ENCODE results near the gene PEX16. TPM values are rescaled to one million over a fixed set of nuclear protein-coding genes. Genes with fewer than 3 reads are reported as not detected.

The PEX16 gene
- total and polyA plus RNA-seq, 9 of the 15 experiments (the other 6 are each of a cell fraction or from before 2014, with no cell fraction given) = 1.5 to 43.9 (median 14.6) TPM

DNA sequence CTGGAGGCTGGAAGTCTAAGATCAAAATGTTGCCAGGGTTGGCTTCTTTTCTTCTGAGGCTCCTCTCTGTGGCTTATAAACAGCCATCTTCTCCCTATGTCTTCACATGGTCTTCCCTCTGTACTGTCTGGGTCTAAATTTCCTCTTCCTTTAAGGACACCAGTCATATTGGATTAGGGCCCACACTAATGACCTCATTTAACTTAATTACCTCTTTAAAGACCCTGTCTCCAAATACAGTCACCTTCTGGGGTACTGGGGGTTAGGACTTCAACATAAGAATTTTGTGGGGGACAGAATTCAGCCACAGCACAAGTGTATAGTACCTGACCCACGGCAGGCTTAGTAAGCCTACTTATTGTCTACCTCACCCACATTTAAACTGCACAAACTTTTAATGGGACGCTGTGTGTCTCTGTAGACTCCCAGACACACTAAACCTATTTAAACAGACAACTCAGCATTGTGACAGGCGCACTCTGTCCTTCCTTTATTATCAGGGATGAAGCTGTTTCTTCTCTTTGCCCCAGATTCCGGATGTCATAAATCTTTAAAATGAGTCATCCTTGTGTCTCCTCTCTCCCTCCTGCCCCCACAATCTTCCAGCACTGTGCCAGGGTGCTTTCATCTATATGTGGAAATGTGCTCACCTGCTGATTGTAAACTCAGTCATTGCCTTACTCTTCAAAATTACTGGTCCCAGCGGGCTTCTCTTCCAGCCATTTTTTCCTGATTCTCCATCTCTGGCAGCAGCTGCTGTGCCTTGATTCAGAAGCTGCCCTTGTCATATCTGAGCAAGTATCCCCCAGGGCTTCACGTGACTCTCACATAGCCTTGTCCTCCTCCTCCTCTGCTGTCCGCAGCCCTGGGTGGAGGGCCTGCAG is 37.6 kb downstream of the PEX16 start (continued):
- TF ChIP-seq, protein P1, sequence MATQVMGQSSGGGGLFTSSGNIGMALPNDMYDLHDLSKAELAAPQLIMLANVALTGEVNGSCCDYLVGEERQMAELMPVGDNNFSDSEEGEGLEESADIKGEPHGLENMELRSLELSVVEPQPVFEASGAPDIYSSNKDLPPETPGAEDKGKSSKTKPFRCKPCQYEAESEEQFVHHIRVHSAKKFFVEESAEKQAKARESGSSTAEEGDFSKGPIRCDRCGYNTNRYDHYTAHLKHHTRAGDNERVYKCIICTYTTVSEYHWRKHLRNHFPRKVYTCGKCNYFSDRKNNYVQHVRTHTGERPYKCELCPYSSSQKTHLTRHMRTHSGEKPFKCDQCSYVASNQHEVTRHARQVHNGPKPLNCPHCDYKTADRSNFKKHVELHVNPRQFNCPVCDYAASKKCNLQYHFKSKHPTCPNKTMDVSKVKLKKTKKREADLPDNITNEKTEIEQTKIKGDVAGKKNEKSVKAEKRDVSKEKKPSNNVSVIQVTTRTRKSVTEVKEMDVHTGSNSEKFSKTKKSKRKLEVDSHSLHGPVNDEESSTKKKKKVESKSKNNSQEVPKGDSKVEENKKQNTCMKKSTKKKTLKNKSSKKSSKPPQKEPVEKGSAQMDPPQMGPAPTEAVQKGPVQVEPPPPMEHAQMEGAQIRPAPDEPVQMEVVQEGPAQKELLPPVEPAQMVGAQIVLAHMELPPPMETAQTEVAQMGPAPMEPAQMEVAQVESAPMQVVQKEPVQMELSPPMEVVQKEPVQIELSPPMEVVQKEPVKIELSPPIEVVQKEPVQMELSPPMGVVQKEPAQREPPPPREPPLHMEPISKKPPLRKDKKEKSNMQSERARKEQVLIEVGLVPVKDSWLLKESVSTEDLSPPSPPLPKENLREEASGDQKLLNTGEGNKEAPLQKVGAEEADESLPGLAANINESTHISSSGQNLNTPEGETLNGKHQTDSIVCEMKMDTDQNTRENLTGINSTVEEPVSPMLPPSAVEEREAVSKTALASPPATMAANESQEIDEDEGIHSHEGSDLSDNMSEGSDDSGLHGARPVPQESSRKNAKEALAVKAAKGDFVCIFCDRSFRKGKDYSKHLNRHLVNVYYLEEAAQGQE (IDR thresholded peaks at IDR 0.05; ENCODE audit: borderline replicate concordance) = peak; percentile 44
- TF ChIP-seq, protein P1 (CRISPR knock-in tag; IDR thresholded peaks at IDR 0.05; ENCODE audit: low read depth) = no peak
- TF ChIP-seq ARNT (IDR thresholded peaks at IDR 0.05) = no peak
- TF ChIP-seq RBM17 (IDR thresholded peaks at IDR 0.05; ENCODE audit: borderline replicate concordance, low read depth, low read length) = no peak
- TF ChIP-seq SNRNP70 (optimal IDR thresholded peaks at IDR 0.05; ENCODE audit: low read depth, low read length) = no peak
- peak; percentile 70 for TF ChIP-seq FOS (IDR thresholded peaks at IDR 0.05; ENCODE audit: extremely low read depth, insufficient read length)
- TF ChIP-seq, protein P2, sequence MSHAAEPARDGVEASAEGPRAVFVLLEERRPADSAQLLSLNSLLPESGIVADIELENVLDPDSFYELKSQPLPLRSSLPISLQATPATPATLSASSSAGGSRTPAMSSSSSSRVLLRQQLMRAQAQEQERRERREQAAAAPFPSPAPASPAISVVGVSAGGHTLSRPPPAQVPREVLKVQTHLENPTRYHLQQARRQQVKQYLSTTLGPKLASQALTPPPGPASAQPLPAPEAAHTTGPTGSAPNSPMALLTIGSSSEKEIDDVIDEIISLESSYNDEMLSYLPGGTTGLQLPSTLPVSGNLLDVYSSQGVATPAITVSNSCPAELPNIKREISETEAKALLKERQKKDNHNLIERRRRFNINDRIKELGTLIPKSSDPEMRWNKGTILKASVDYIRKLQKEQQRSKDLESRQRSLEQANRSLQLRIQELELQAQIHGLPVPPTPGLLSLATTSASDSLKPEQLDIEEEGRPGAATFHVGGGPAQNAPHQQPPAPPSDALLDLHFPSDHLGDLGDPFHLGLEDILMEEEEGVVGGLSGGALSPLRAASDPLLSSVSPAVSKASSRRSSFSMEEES (CRISPR knock-in tag; IDR thresholded peaks at IDR 0.05) = peak; percentile 23; the same call in 1 of the 2 replicates
- TF ChIP-seq SMAD4 (CRISPR knock-in tag; conservative IDR thresholded peaks at IDR 0.05) = peak; percentile 67
- TF ChIP-seq EP300 (IDR thresholded peaks at IDR 0.05; ENCODE audit: low read length) = peak; percentile 77
- no peak for TF ChIP-seq ZNF717 (CRISPR knock-in tag; IDR thresholded peaks at IDR 0.05)
- TF ChIP-seq BRD9 (IDR thresholded peaks at IDR 0.05; ENCODE audit: low read depth, partially characterized antibody) = no peak

Data from K562 (cell line).